Ovary (tissue), 9 donors: Measurements from ENCODE around the gene P2RY11. TPM values are rescaled to one million over a fixed set of nuclear protein-coding genes. Genes with fewer than 3 reads are reported as not detected.

Source experiments
- DNase-seq, 5 donors: peaks; one replicate each; pipeline ENCODE4 v3.0.0-alpha.2; 2019 to 2020
- H3K27ac ChIP-seq, 2 donors: fragments of 200-600 bp; one replicate each; pipeline versions ENCODE4 v1.5.1 to v1.8.0; 2019 to 2022
- H3K27me3 ChIP-seq: fragments of 200-600 bp; one replicate; pipeline ENCODE4 v1.8.0; 2022
- H3K36me3 ChIP-seq: fragments of 200-600 bp; sonication (generic); one replicate; pipeline ENCODE4 v1.5.1; 2019
- H3K4me1 ChIP-seq: one replicate; pipeline ENCODE4 v1.8.1; 2013; ENCODE audit warnings: mild to moderate bottlenecking, moderate library complexity; ENCODE audit not compliant: insufficient read depth
- H3K4me3 ChIP-seq: fragments of 200-600 bp; sonication (generic); one replicate; pipeline ENCODE4 v1.5.1; 2017
- H3K9me3 ChIP-seq, 2 donors: fragments of 200-600 bp in 1 of 2; sonication (generic) in 1 of 2; one replicate each; pipeline versions ENCODE4 v1.5.1 to v1.8.1; 2013 to 2019; ENCODE audit warnings: mild to moderate bottlenecking in 1 of 2, moderate library complexity in 1 of 2
- CTCF ChIP-seq, 3 donors: fragments of 450-650 bp in 2 of 3; fragments of 200-600 bp in 1 of 3; IDR thresholded peaks; one replicate each; pipeline versions ENCODE4 v1.5.1 to v1.8.0; 2016 to 2022; ENCODE audit warnings: antibody characterized with exemption in 3 of 3, mild to moderate bottlenecking in 1 of 3
- EP300 ChIP-seq: sonication (generic); formaldehyde crosslinking; IDR thresholded peaks from one replicate; pipeline ENCODE4 v1.6.1; 2017; ENCODE audit warnings: antibody characterized with exemption
- POLR2A ChIP-seq: fragments of 450-650 bp; IDR thresholded peaks from one replicate; pipeline ENCODE4 v1.6.1; 2017; ENCODE audit warnings: antibody characterized with exemption, mild to moderate bottlenecking, moderate library complexity
- WGBS, 3 donors: extraction: QIAGEN DNeasy Blood & Tissue Kit in 1 of 3; methylation state at CpG; one replicate each; pipeline versions ENCODE4 v1.1.5 to v1.1.7; 2013 to 2017; 5-methylcytosine and 5-hydroxymethylcytosine counted together
- intact Hi-C, 4 donors: fragments of 100-400 bp; cut with DNase I; formaldehyde crosslinking; loops; one replicate each; pipeline versions ENCODE4 v1.11.0 to v1.15.1; 2022 to 2023
- polyA plus RNA-seq, 2 donors: library from polyadenylated mRNA; stranded (reverse); fragments of 200-250 nt in 1 of 2; fragments of 350-450 nt in 1 of 2; fragmentation: Illumina TruSeq in 1 of 2; extraction: RNeasy Lipid Tissue Mini Kit (QIAGEN cat#74804) in 1 of 2; gene quantifications; one replicate each; pipeline ENCODE4 v1.2.3, GENCODE V29; 2013 to 2014
- total RNA-seq, 7 donors: library from RNA; depleted of rRNA in 2 of 7; stranded (reverse); fragments of >200 nt in 2 of 7; fragmentation: NEBNext Ultra II Directional in 3 of 7; extraction: Animal tissue kit (Norgen Biotek cat#: 25700) in 3 of 7; gene quantifications; one replicate each; pipeline versions ENCODE4 v1.1.0 to v1.2.4, GENCODE V29; 2016 to 2023
- donor health status: DM: no; HTN: no; CAD: no; lungs with moderate emphysema.
- donor health status: DM: no; HTN: no; CAD: no.
- donor health status: Bipolar disorder and iron deficiency.
- donor health status: DM: yes; HTN: yes; CAD: no.
- donor health status: DM: no; HTN: no; CAD: no.
- donor health status: DM: yes; HTN: yes; CAD: no.

Gene P2RY11
- total and polyA plus RNA-seq, 9 donors: 2.1 to 18.5 (median 12.8) TPM

- no peak for DNase-seq
- 6 to 21% (median 7%) methylated on average over 7 of the region's 7 CpGs for WGBS, 3 donors
- peak overlapping the region in 1 of 2 donors; percentile 22 for H3K27ac ChIP-seq
- no peaks in the 10 kb centered on the region for H3K9me3 ChIP-seq
- H3K27me3 ChIP-seq: no peaks in the 10 kb centered on the region
- no peaks in the 10 kb centered on the region for H3K4me1 ChIP-seq
- no peaks in the 10 kb centered on the region for H3K36me3 ChIP-seq
- intact Hi-C loops: no loop called here
- H3K4me3 ChIP-seq: no peak overlapping the region
- TF ChIP-seq POLR2A: no peak
- no peak for TF ChIP-seq EP300
- TF ChIP-seq CTCF (IDR thresholded peaks at IDR 0.05): no peak
Measured at GRCh38 chr19:10095622-10095947, 15.9 kb upstream of the P2RY11 start.

DNA sequence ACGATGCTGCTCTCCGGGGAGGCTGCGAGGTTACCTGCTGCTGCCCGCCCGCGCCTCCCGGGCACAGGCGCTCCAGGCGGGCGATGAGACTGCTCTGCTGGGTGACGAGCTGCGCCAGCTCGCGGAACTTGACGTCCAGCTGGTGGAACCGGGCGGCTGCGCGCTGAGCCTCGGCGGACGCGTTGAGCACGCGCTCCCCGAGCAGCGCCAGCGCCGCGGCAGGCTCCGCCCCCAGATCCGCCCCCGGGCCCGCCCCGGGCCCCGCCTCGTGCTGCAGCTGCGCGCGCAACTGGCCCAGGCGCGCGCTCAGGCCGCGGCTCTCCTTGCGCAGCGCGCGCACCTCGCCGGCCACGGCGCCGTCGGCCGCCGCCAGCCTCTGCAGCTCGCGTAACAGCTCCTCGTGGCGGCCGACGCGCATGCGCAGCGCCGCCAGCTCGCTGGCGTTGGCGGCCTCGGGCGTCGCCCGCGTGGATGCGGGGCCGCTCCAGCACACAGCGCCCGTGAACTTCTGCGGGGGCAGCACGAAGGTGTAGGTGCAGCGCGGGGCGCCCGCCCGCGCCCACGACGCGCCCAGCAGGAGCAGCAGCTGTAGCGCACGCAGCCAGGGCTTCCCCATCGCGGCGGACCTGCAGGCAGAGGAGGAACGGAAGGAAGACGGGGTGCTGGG lies 15.4 kb upstream of the P2RY11 start:
- TF ChIP-seq EP300: no peak
- peak in 1 of 3 donors; percentile 33 for TF ChIP-seq CTCF (IDR thresholded peaks at IDR 0.05)
- H3K4me3 ChIP-seq: peak overlapping the region; percentile 34
- no peaks in the 10 kb centered on the region for H3K9me3 ChIP-seq
- peak; percentile 85 to 94 (median 89) for DNase-seq
- H3K36me3 ChIP-seq: no peaks in the 10 kb centered on the region
- WGBS, 3 donors: 1 to 3% (median 1%) methylated on average over 57 to 97 of the region's 97 CpGs
- no peaks in the 10 kb centered on the region for H3K4me1 ChIP-seq
- H3K27ac ChIP-seq: peak overlapping the region in 1 of 2 donors; percentile 26
- H3K27me3 ChIP-seq: no peaks in the 10 kb centered on the region
- intact Hi-C loops: no loop called here

GRCh38 chr19:10096615-10096963 lies 14.9 kb upstream of the P2RY11 start:
- no peaks in the 10 kb centered on the region for H3K27me3 ChIP-seq
- DNase-seq: peak in 2 of 5 donors; percentile 50 to 69
- no peak for TF ChIP-seq POLR2A
- no peak for TF ChIP-seq EP300
- no peak for TF ChIP-seq CTCF (IDR thresholded peaks at IDR 0.05)
- intact Hi-C loops: no loop called here
- no peaks in the 10 kb centered on the region for H3K36me3 ChIP-seq
- H3K4me1 ChIP-seq: no peaks in the 10 kb centered on the region
- peak overlapping the region in 1 of 2 donors; percentile 26 for H3K27ac ChIP-seq
- H3K4me3 ChIP-seq: peak overlapping the region; percentile 34
- 8 to 18% (median 13%) methylated on average over 26 of the region's 26 CpGs for WGBS, 3 donors
- no peaks in the 10 kb centered on the region for H3K9me3 ChIP-seq

GRCh38 chr19:10100163-10100785 lies 11.2 kb upstream of the P2RY11 start:
- H3K4me3 ChIP-seq: no peak overlapping the region
- DNase-seq: no peak
- H3K9me3 ChIP-seq: no peaks in the 10 kb centered on the region
- TF ChIP-seq EP300: no peak
- no peak for TF ChIP-seq CTCF (IDR thresholded peaks at IDR 0.05)
- no peak for TF ChIP-seq POLR2A
- intact Hi-C loops: loop anchor here in 1 of 4 donors (10.0 kb wide), 1 partner anchor 145 kb away; no protein-coding TSS in a partner anchor
- no peaks in the 10 kb centered on the region for H3K36me3 ChIP-seq
- H3K4me1 ChIP-seq: no peaks in the 10 kb centered on the region
- no peak overlapping the region for H3K27ac ChIP-seq
- 88 to 90% (median 88%) methylated on average over 5 of the region's 5 CpGs for WGBS, 3 donors
- no peaks in the 10 kb centered on the region for H3K27me3 ChIP-seq
